ENCODE results near the gene PCDHGC3.

GRCh38 chr5:141441571-141442170 is 34.1 kb upstream of the PCDHGC3 start:
- TF ChIP-seq CTCF (IDR thresholded peaks at IDR 0.05) (no peak), POLR2A (IDR thresholded peaks at IDR 0.05) (no peak)
